HCT116 (cell line): ENCODE data around the gene SLC8A2. TPM values are rescaled to one million over a fixed set of nuclear protein-coding genes. Genes with fewer than 3 reads are reported as not detected.

Experiments
- ATAC-seq: fragments of 200-7000 bp; cut with Tn5 transposase; 2 replicates; pipeline ENCODE4 v1.9.1; 2020; ENCODE audit warnings: mild to moderate bottlenecking, moderate library complexity
- BruUV-seq: library from RNA; stranded (reverse); fragments of 400-500 nt; replicated peaks from 2 replicates; lab custom pipeline; 2021; lab: Mats Ljungman, UMichigan
- CTCF ChIA-PET: fragments of 300-600 bp; sonication (Branson Sonifier 250); formaldehyde crosslinking; loops from one replicate; lab custom pipeline; 2021; ENCODE audit warnings: antibody characterized with exemption; lab: Charles Lee
- POLR2A ChIA-PET: fragments of 300-600, 350-600 bp; sonication (Branson Sonifier 250); formaldehyde crosslinking; loops from one replicate; lab custom pipeline; 2021; ENCODE audit warnings: antibody characterized with exemption; lab: Charles Lee
- RAD21 ChIA-PET, 2 experiments: fragments of 300-600 bp; sonication (Branson Sonifier 250); formaldehyde crosslinking; loops; one replicate each; lab custom pipeline; 2023; ENCODE audit warnings: low total read pairs in 2 of 2; ENCODE audit not compliant: uncharacterized antibody in 2 of 2, unreplicated experiment in 2 of 2, low non-redundant PET in 1 of 2; lab: Charles Lee
- DNase-seq: peaks from one replicate; pipeline ENCODE4 v3.0.0-alpha.2; 2010; ENCODE audit warnings: low read depth, low spot score
- H2AFZ ChIP-seq: fragments of 200-600 bp; shearing (Covaris generic), sonication (generic); 2 replicates; pipeline ENCODE4 v1.6.1; 2017; ENCODE audit warnings: low read depth, mixed run types, mixed read lengths, antibody characterized with exemption, low read length; ENCODE audit not compliant: poor library complexity, severe bottlenecking
- H3K27ac ChIP-seq: 2 replicates; pipeline ENCODE4 v1.5.1; 2012; ENCODE audit warnings: low read depth, low read length
- H3K27me3 ChIP-seq: fragments of 200-600 bp; sonication (generic); 2 replicates; pipeline ENCODE4 v1.6.1; 2016; ENCODE audit warnings: mixed run types, low read length, mixed read lengths; ENCODE audit not compliant: insufficient read depth
- H3K36me3 ChIP-seq, 2 experiments: fragments of 200-500 bp in 1 of 2; fragments of 200-600 bp in 1 of 2; sonication (Bioruptor generic) in 1 of 2; sonication (generic) in 1 of 2; 2 replicates each; pipeline versions ENCODE4 v1.5.1 to v1.6.1; 2014 to 2016; ENCODE audit warnings: low read length in 2 of 2, inconsistent platforms in 1 of 2, mixed read lengths in 1 of 2, mixed run types in 1 of 2; ENCODE audit not compliant: insufficient read depth in 2 of 2, control insufficient read depth in 1 of 2
- H3K4me1 ChIP-seq, 2 experiments: fragments of 200-600 bp in 1 of 2; sonication (generic) in 1 of 2; 2 replicates each; pipeline versions ENCODE4 v1.5.1 to v1.6.1; 2012 to 2017; ENCODE audit warnings: low read length in 2 of 2, inconsistent platforms in 1 of 2, mild to moderate bottlenecking in 1 of 2, mixed read lengths in 1 of 2, mixed run types in 1 of 2, moderate library complexity in 1 of 2; ENCODE audit not compliant: insufficient read depth in 2 of 2, control insufficient read depth in 1 of 2
- H3K4me2 ChIP-seq: fragments of 200-600 bp; sonication (generic); 2 replicates; pipeline ENCODE4 v1.6.1; 2017; ENCODE audit warnings: mixed run types, low read length, mixed read lengths
- H3K4me3 ChIP-seq, 2 experiments: fragments of 200-600 bp in 1 of 2; sonication (generic) in 1 of 2; replicated peaks in 1 of 2; 2 replicates each; pipeline ENCODE4 v1.5.1; 2011 to 2016; ENCODE audit warnings: low read length in 2 of 2, control low read depth in 1 of 2, low read depth in 1 of 2, mild to moderate bottlenecking in 1 of 2, mixed read lengths in 1 of 2, mixed run types in 1 of 2
- H3K79me2 ChIP-seq: fragments of 200-600 bp; sonication (generic); 2 replicates; pipeline ENCODE4 v1.6.1; 2017; ENCODE audit warnings: mild to moderate bottlenecking, mixed run types, low read length, moderate library complexity, mixed read lengths; ENCODE audit not compliant: insufficient read depth
- H3K9ac ChIP-seq: fragments of 200-600 bp; sonication (generic); 2 replicates; pipeline ENCODE4 v1.6.1; 2016; ENCODE audit warnings: low read length, mixed read lengths
- H3K9me2 ChIP-seq: fragments of 200-600 bp; sonication (generic), shearing (Covaris generic); 2 replicates; pipeline ENCODE4 v1.6.1; 2017; ENCODE audit warnings: mixed run types, mild to moderate bottlenecking, moderate library complexity; ENCODE audit not compliant: insufficient read depth
- H3K9me3 ChIP-seq, 2 experiments: fragments of 200-500 bp in 1 of 2; fragments of 200-600 bp in 1 of 2; sonication (Bioruptor generic) in 1 of 2; sonication (generic) in 1 of 2; 2 replicates each; pipeline ENCODE4 v1.6.1; 2014 to 2017; ENCODE audit warnings: low read length in 2 of 2, mixed read lengths in 2 of 2, inconsistent platforms in 1 of 2, low read depth in 1 of 2, mild to moderate bottlenecking in 1 of 2, mixed run types in 1 of 2, moderate library complexity in 1 of 2; ENCODE audit not compliant: control insufficient read depth in 1 of 2, insufficient read depth in 1 of 2
- H4K20me1 ChIP-seq: fragments of 200-600 bp; sonication (generic), shearing (Covaris generic); 2 replicates; pipeline ENCODE4 v1.6.1; 2017; ENCODE audit warnings: mixed run types, mild to moderate bottlenecking, moderate library complexity; ENCODE audit not compliant: insufficient read depth
- CEBPB ChIP-seq: IDR thresholded peaks from 2 replicates; pipeline ENCODE4 v1.6.1; 2012; ENCODE audit warnings: low read depth
- CTCF ChIP-seq, 3 experiments: fragments of 200-600 bp in 1 of 3; sonication (generic) in 1 of 3; IDR thresholded peaks in 2 of 3; conservative IDR thresholded peaks in 1 of 3; 2 replicates each; pipeline ENCODE4 v1.5.1; 2012 to 2017; ENCODE audit warnings: low read depth in 2 of 3, low read length in 2 of 3, antibody characterized with exemption in 1 of 3, borderline replicate concordance in 1 of 3, control low read depth in 1 of 3, mild to moderate bottlenecking in 1 of 3, mixed read lengths in 1 of 3, mixed run types in 1 of 3, moderate library complexity in 1 of 3; ENCODE audit not compliant: insufficient read depth in 1 of 3
- POLR2AphosphoS5 ChIP-seq: IDR thresholded peaks from 2 replicates; pipeline ENCODE4 v1.6.1; 2011; ENCODE audit warnings: mild to moderate bottlenecking, low read depth, low read length, moderate library complexity
- RAD21 ChIP-seq: IDR thresholded peaks from 2 replicates; pipeline ENCODE4 v1.6.1; 2012; ENCODE audit warnings: low read depth, mild to moderate bottlenecking
- TCF7L2 ChIP-seq: IDR thresholded peaks from 2 replicates; pipeline ENCODE4 v1.7.0; 2011; ENCODE audit warnings: borderline replicate concordance, inconsistent platforms; ENCODE audit not compliant: insufficient read depth, insufficient read length; ENCODE audit errors: extremely low read depth
- intact Hi-C: fragments of 100-400 bp; cut with micrococcal nuclease; formaldehyde crosslinking; loops from 2 replicates; pipeline ENCODE4 v1.10.0; 2022
- total RNA-seq: library from RNA; stranded (reverse); gene quantifications from one replicate; pipeline ENCODE4 v1.2.1, GENCODE V29; 2021; ENCODE audit not compliant: unreplicated experiment
- TF ChIP-seq, protein P1 (sequence below): IDR thresholded peaks from 2 replicates; pipeline ENCODE4 v1.6.1; 2012

Gene SLC8A2
- total RNA-seq, 1 experiment from 2014 or later = 0.98 TPM

DNA sequence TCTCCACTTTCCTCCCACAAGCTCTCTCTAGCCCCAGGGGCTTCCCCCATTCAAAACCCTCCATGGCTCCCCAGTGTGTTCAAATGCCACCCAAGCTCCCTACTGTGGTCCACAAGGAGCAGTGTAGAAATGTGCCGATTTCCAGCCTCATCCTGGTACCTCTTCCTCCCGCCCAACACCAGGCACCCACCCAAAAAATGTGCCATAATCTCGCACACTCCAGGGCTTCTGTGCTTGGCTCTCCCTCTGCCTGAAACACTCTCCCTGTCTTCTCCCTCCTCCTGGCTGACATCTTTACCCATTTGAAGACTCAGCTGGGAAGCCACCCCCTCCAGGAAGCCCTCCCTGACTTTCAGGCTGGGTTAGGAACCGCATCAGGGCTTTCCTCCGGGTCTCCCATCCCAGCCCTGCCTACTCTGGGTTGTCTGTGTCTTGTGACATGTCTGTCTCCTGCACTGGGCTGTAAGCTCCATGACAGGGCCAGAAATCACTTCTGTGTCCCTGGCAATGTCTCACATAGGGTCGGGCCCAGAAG, 35.7 kb downstream of the SLC8A2 start:
- no peak overlapping the region for H3K9ac ChIP-seq
- H3K9me3 ChIP-seq = no peaks in the 10 kb centered on the region
- no peaks in the 10 kb centered on the region for H3K79me2 ChIP-seq
- DNase-seq (no peak), ATAC-seq (no peak)
- H3K4me2 ChIP-seq = no peak overlapping the region
- H4K20me1 ChIP-seq = no peaks in the 10 kb centered on the region
- no peaks in the 10 kb centered on the region for H3K36me3 ChIP-seq
- no peak overlapping the region for H2AFZ ChIP-seq
- no peak overlapping the region for H3K27ac ChIP-seq
- no peaks in the 10 kb centered on the region for H3K27me3 ChIP-seq
- ChIA-PET CTCF (interaction anchor here (0.6 to 2.5 kb wide), 13 partner anchors 8 to 276 kb away, joined by 3 to 68 read pairs (median 8); partner anchors contain the start of genes EHD2, KPTN and NAPA), RAD21 (interaction anchor here (1.0 to 2.0 kb wide), 7 partner anchors 8 to 308 kb away, joined by 4 to 12 read pairs (median 7); partner anchors contain the start of gene KPTN (in 1 of the 2)), POLR2A (no interaction called here)
- peaks cover 0 to 10% of the 10 kb centered on the region in 2 experiments; a peak in 2 of 4 replicates for H3K4me1 ChIP-seq
- H3K9me2 ChIP-seq = no peaks in the 10 kb centered on the region
- no peak overlapping the region for H3K4me3 ChIP-seq
- intact Hi-C loops = loop anchor here (1.0 kb wide), 3 partner anchors 79 to 271 kb away; partner anchors contain the start of gene NAPA
- BruUV-seq = no TSS peak
- TF ChIP-seq, protein P1, sequence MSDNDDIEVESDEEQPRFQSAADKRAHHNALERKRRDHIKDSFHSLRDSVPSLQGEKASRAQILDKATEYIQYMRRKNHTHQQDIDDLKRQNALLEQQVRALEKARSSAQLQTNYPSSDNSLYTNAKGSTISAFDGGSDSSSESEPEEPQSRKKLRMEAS = no peak

GRCh38 chr19:47435196-47435595, 36.5 kb downstream of the SLC8A2 start:
- no peak overlapping the region for H2AFZ ChIP-seq
- RAD21 ChIA-PET = interaction anchor here in 1 of 2 experiments (2.0 kb wide), 1 partner anchor 263 kb away, joined by 8 read pairs; no protein-coding TSS in a partner anchor
- TF ChIP-seq CTCF (IDR thresholded peaks at IDR 0.05 in 2 of 3, conservative IDR thresholded peaks at IDR 0.05 in 1 of 3; ENCODE audit: borderline replicate concordance in 1 of 3, insufficient read depth in 1 of 3, low read depth in 2 of 3, low read length in 2 of 3) = no peak
- no peak for TF ChIP-seq CEBPB
- no peak for TF ChIP-seq RAD21
- TF ChIP-seq POLR2AphosphoS5 = no peak
- TF ChIP-seq TCF7L2 = no peak
- no peaks in the 10 kb centered on the region for H3K36me3 ChIP-seq
- H3K9me3 ChIP-seq = no peaks in the 10 kb centered on the region
- intact Hi-C loops = no loop called here
- CTCF ChIA-PET = interaction anchor here (1.4 to 2.4 kb wide), 3 partner anchors 80 to 278 kb away, joined by 4 to 6 read pairs (median 4); partner anchors contain the start of genes EHD2 and NAPA
- BruUV-seq = no TSS peak
- POLR2A ChIA-PET = no interaction called here
- no peak overlapping the region for H3K9ac ChIP-seq
- H3K79me2 ChIP-seq = no peaks in the 10 kb centered on the region
- H3K9me2 ChIP-seq = no peaks in the 10 kb centered on the region
- DNase-seq (no peak), ATAC-seq (no peak)
- peaks cover 0 to 10% of the 10 kb centered on the region in 2 experiments; a peak in 2 of 4 replicates for H3K4me1 ChIP-seq
- no peak overlapping the region for H3K4me2 ChIP-seq
- H4K20me1 ChIP-seq = no peaks in the 10 kb centered on the region
- no peak overlapping the region for H3K4me3 ChIP-seq
- no peaks in the 10 kb centered on the region for H3K27me3 ChIP-seq
- H3K27ac ChIP-seq = no peak overlapping the region
